GM21447 (cell line): ENCODE results near the gene ACD.
"Not testable (repeated sequence)": the region's sequence is repeated elsewhere in the genome, so short reads cannot be mapped to it uniquely, and the experiment has no call there.

Source experiments
- ATAC-seq: cut with Tn5 transposase; IDR thresholded peaks from one replicate; pipeline ENCODE4 v1.9.1; 2021; ENCODE audit not compliant: unreplicated experiment

ACD gene

DNA sequence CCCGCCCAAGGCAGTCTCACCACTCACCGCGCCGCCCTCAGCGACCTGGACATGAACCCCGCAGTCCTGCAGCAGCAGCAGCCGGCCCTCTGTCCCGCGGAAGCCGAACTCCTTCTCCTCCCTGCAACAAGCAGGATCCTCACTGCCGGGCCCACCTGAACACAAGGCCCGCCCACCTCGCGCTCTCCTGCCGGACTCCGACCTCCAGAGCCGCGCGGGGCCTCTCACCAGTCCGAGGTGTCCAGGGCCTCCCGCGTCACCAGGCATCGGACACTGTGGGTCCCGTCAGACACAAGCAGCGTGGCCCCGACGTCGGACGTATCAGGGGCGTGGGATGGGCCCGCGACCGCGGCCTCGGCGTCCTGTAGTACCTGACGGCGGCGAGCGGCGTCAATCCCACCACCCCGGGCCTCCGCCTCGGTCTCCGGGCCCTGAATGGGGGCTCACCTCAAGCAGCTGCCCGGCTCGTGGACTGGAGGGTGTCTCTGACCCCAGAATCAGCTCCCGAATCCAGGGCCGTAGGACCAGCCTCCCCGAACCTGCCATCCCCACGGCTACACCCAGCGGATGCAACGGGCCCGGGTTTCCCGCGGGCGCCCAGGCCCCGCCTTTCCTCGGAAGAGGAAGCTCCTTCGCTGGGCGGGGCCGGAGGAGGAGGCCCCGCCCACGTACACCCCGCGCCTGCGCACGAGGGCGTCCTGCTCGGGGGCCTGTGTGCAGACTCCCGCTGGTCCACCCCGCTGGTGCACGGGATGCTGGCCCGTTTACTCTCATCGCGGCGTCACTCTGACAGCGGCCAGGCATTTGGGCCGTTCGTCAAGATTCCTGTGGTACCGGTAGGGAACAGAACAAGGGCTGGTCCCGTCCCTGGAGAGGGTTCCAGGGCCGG, at the start of gene ACD:
TSS of gene ACD (minus strand) at position 586 of the 889 bp plus-strand sequence. CDS start at position 546, 40 bp downstream.
- ATAC-seq, result peak; percentile 53

- ATAC-seq, result no peak
Measured at GRCh38 chr16:67709050-67709449, 49.0 kb upstream of the ACD start.

GRCh38 chr16:67708368-67708771, 48.3 kb upstream of the ACD start:
- no peak for ATAC-seq

DNA sequence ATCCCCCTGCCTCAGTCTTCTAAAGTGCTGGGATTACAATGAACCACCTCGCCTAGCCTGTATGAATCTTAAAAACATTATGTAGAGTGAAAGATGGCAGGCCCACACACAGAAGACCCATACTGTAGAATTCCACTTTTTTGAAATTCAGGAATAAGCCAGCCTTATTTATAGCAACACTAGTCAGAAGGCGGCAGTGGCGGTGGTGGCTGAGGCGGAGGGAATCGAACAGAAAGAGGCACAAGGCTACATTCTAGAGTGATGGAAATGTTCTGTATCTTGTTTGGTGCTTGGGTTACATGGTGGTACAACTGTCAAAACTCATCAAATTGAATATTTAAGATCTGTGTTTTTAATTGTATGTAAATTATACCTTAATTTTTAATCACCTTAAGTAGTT, 47.7 kb upstream of the ACD start:
- ATAC-seq, result no peak

DNA sequence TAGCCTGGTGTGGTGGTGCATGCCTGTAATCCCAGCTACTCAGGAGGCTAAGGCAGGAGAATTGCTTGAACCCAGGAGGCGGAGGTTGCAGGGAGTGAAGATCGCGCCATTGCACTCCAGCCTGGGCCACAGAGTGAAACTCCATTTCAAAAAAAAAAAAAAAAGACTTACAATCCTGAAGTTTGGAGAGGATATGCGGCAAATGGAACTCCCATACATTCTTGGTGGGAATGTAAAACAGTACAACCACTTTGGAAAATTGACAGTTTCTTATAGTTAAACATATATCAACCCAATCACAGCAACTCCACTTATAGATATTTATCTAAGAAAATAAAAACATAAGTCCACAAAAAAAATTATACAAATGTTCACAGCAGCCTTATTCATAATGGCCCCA, 47.1 kb upstream of the ACD start:
- no peak for ATAC-seq

- no peak for ATAC-seq
Measured at GRCh38 chr16:67704110-67704509, 44.0 kb upstream of the ACD start.

GRCh38 chr16:67703626-67704025, 43.6 kb upstream of the ACD start:
- no peak for ATAC-seq

- no peak for ATAC-seq
Measured at GRCh38 chr16:67702130-67702529, 42.1 kb upstream of the ACD start.

DNA sequence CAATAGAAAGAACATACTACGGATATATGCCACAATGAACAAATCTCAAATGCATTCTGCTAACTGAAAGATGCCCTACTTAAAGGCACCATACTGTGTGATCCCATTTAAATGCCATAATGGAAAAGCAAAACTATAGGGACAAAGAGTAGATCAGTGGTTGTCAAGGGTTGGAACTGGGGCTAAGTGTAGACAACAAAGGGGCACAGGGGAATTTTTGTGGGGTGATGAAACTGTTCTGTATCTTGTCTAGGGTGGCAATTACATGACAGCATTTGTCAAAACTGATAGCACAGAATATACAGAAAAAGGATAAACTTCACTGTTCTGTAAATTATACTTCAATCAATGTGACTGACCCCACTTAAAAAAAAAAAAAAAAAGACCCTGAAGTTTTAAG, 41.4 kb upstream of the ACD start:
- no peak for ATAC-seq

DNA sequence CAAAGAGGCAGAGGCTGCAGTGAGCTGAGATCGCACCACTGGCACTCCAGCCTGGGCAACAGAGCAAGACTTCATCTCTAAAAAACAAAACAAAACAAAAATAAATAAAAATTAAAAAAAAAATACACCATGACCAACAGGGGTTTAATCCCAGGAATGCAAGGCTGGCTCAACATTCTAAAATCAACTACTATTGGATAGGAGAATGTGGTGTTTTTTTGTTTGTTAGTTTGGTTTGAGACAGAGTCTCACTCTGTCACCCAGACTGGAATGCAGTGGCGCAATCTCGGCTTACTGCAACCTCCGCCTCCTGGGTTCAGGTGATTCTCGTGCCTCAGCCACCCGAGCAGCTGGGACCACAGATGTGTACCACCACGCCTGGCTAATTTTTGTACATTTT, 39.2 kb upstream of the ACD start:
- no peak for ATAC-seq

DNA sequence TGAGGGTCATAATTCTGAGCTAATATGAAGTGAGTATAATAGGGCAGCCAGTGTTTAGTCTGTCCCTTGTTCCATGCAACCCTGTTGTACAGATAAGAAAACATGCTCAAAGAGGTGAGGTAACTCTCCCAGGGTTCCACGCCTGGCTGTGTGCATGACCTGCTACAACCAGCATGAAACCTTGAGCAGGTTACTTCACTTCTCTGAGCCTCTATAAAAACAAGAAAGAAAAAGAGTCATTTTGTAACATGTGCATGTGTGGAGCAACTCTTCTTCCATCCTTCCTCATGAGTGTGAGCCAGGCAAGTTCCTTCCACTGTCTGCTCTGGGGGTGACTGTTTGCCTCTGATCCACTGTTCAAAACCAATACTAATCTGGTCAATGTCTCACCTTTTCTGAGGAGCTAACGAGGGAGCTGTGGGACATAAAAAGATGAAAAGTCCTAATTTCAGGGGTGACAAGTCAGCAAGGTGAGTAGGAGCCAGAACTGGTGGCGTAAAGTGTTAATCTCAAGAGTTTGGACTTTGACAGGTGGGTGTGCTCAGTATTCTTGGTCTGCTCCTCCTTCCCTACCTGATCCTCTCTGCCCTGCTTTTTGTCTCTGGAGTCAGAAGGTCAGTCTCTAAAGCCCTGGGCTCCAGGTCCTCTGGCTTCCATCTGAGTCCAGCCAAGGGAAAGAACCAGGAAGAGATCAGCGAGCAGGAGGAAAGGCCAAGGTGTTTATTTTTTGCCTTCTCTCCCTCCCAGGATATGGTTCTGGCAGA, 37.5 kb upstream of the ACD start:
- ATAC-seq, result no peak

- no peak for ATAC-seq
Measured at GRCh38 chr16:67694611-67695010, 34.6 kb upstream of the ACD start.

GRCh38 chr16:67693517-67694285, 33.6 kb upstream of the ACD start:
- ATAC-seq, result not testable (repeated sequence)

DNA sequence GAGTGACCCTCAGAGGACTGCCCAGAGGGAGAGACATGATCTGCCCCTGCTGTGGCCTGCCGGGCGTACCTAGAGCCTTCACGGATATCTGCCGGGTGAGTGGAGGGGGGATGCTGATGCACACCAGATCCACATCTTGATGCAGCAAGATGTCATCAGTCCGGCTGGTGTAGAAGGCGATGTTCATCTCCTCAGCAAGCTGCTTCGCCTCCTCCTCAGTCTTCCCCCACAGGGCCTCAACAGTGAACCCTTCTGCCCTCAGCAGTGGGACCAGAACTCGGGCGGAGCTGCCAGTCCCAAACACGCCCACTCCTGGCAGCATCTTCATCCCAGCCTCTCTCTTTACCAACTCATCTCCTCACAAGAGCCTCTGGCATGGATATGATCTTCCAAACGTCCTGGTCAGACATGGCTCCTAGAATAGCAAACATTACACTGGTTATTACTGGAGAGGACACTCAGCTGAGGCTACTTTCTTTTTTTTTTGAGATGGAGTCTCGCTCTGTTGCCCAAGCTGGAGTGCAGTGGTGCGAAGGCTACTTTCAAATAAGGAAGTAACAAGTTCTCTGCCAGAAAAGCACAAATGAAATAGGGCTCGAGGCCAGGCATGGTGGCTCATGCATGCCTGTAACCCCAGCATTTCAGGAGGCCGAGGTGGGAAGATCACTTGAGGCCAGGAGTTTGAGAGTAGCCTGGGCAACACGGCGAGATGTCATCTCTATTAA, 25.5 kb upstream of the ACD start:
- peak; percentile 61 for ATAC-seq

- ATAC-seq, result no peak
Measured at GRCh38 chr16:67683767-67684166, 23.7 kb upstream of the ACD start.

DNA sequence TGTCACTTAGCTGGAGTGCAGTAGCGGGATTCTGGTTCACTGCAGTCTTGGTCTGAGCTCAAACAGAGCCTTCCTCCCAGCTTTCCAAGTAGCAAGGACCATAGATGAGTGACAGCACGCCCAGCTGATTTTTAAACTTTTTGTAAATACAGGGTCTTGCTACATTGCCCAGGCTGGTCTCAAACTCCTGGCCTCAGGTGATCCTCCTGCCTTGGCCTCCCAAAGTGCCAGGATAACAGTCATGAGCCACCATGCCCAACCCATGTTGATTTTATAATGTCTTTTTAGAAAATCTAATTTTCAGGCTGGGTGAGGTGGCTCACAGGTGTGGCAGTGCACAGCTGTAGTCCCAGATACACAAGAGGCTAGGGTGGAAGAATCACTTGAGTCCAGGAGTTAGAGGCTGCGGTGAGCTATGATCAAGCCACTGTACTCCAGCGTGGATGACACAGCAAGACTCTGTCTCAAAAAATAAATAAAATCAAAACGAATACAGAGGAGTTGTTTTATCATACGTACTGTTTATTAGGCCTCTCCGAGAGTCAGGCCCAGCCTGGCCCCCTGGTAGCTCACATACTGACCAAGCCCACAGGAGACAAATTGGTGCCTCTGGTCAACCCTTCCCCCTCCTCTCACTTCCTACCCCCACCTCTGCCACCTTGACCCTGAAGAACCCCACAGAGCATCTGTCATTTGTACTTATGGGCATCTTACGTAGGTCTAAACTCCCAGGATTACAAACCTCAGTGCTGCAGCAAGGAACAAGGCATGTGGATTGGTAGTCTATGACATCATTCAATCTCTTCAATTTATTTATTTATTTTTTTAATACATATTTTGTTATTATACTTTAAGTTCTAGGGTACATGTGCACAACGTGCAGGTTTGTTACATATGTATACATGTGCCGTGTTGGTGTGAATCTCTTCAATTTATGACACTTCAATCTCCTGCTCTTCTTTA, 20.2 kb upstream of the ACD start:
- no peak for ATAC-seq

DNA sequence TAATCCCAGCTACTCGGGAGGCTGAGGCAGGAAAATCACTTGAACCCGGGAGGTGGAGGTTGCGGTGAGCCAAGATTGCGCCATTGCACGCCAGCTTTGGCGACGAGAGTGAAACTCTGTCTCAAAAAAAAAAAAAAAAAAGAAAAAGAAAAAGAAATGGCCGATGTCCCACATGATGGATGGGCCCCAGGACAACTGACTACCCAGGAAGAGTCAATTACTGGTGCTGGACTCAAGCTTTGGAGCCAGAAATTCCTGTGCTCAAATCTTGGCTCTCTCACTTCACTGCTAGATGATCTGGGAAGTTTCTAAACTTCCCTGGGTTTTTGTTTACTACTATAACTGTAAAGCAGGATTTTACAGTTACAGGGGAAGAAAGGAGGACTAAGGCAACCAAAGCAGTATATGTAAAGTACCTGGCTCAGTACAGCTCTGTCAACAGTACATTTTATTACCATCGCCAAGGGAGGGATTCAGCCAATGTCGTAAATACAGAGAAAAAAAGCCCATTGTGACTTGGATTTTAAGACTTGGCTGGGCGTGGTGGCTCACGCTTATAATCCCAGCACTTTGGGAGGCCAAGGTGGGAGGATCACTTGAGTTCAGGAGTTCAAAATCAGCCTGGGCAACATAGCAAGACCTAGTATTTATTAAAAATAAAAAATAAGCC, 18.4 kb upstream of the ACD start:
- ATAC-seq, result no peak

- no peak for ATAC-seq
Measured at GRCh38 chr16:67677712-67678111, 17.7 kb upstream of the ACD start.

GRCh38 chr16:67676939-67677338, 16.9 kb upstream of the ACD start:
- ATAC-seq, result no peak
